Adrenal gland (tissue), 12 donors: ENCODE measurements around the gene PPTC7. TPM values are rescaled to one million over a fixed set of nuclear protein-coding genes. Genes with fewer than 3 reads are reported as not detected.

Experiments used
- DNase-seq, 7 donors: peaks; one replicate each; pipeline ENCODE4 v3.0.0-alpha.2; 2019 to 2020
- H3K27ac ChIP-seq, 5 donors: fragments of 200-600 bp; sonication (generic) in 4 of 5; 1 replicate in 3 of 5; 2 replicates in 2 of 5; pipeline versions ENCODE4 v1.5.1 to v1.8.0; 2016 to 2020; ENCODE audit warnings: mild to moderate bottlenecking in 1 of 5
- H3K27me3 ChIP-seq: fragments of 200-600 bp; 2 replicates; pipeline ENCODE4 v1.8.0; 2021
- H3K36me3 ChIP-seq, 2 donors: fragments of 200-600 bp; replicated peaks in 1 of 2; 1 replicate in 1 of 2; 2 replicates in 1 of 2; pipeline versions ENCODE4 v1.5.1 to v1.8.0; 2018 to 2022
- H3K4me1 ChIP-seq, 2 donors: fragments of 200-600 bp; replicated peaks in 1 of 2; 1 replicate in 1 of 2; 2 replicates in 1 of 2; pipeline versions ENCODE4 v1.5.1 to v1.8.0; 2018 to 2021
- H3K4me3 ChIP-seq, 4 donors: fragments of 200-600 bp; sonication (generic) in 3 of 4; one replicate each; pipeline ENCODE4 v1.5.1; 2016 to 2018
- H3K9me3 ChIP-seq, 3 donors: fragments of 200-600 bp; sonication (generic) in 1 of 3; replicated peaks in 1 of 3; 1 replicate in 2 of 3; 2 replicates in 1 of 3; pipeline versions ENCODE4 v1.5.1 to v1.8.0; 2016 to 2021
- CTCF ChIP-seq, 6 experiments: fragments of 450-650 bp in 4 of 6; fragments of 200-600 bp in 2 of 6; sonication (generic) in 1 of 6; IDR thresholded peaks; 1 replicate in 5 of 6; 2 replicates in 1 of 6; pipeline versions ENCODE4 v1.5.1 to v1.8.0; 2016 to 2021; ENCODE audit warnings: antibody characterized with exemption in 6 of 6, mild to moderate bottlenecking in 2 of 6, moderate library complexity in 1 of 6
- POLR2A ChIP-seq, 2 donors: fragments of 450-650 bp; IDR thresholded peaks; one replicate each; pipeline ENCODE4 v1.6.1; 2017; ENCODE audit warnings: antibody characterized with exemption in 2 of 2, mild to moderate bottlenecking in 2 of 2, moderate library complexity in 1 of 2
- WGBS, 4 donors: extraction: QIAGEN DNeasy Blood & Tissue Kit in 2 of 4; methylation state at CpG; one replicate each; pipeline versions ENCODE4 v1.1.5 to v1.1.7; 2013 to 2017; 5-methylcytosine and 5-hydroxymethylcytosine counted together
- intact Hi-C, 2 donors: fragments of 100-400 bp; cut with DNase I; formaldehyde crosslinking; loops; one replicate each; pipeline versions ENCODE4 v1.14.1 to v1.15.0; 2022 to 2023
- polyA plus RNA-seq, 3 donors: library from polyadenylated mRNA; stranded (reverse); fragments of 200-250 nt in 2 of 3; fragments of 350-450 nt in 1 of 3; fragmentation: Illumina TruSeq in 1 of 3; extraction: RNeasy Lipid Tissue Mini Kit (QIAGEN cat#74804) in 1 of 3; gene quantifications; one replicate each; pipeline ENCODE4 v1.2.3, GENCODE V29; 2013 to 2014
- total RNA-seq, 9 donors: library from RNA; depleted of rRNA in 4 of 9; stranded (reverse); fragments of >200 nt in 4 of 9; fragments of 120-200 nt in 1 of 9; fragmentation: NEBNext Ultra II Directional in 1 of 9; extraction: Animal tissue kit (Norgen Biotek cat#: 25700) in 1 of 9; gene quantifications; one replicate each; pipeline versions ENCODE4 v1.1.0 to v1.2.4, GENCODE V29; 2013 to 2023
- donor health status: healthy with polysubstance abuse.
- donor health status: Bipolar disorder and iron deficiency.
- donor health status: DM: yes; HTN: yes; CAD: no.
- donor health status: DM: no; HTN: no; CAD: no.
- donor health status: DM: no; HTN: no; CAD: no.
- donor health status: DM: yes; HTN: yes; CAD: no.

PPTC7 gene
- total and polyA plus RNA-seq, 12 donors, result 7.1 to 43.4 (median 20.1) TPM

- 83 to 92% (median 88%) methylated on average over 10 of the region's 10 CpGs for WGBS, 4 donors
- DNase-seq, result no peak
- Histone ChIP-seq H3K27me3 (no peaks in the 10 kb centered on the region), H3K4me3 (no peak overlapping the region), H3K27ac (peak overlapping the region in 1 of 5 donors; percentile 7), H3K9me3 (no peaks in the 10 kb centered on the region), H3K36me3 (no peaks in the 10 kb centered on the region), H3K4me1 (peaks cover 30 to 50% of the 10 kb centered on the region in 2 donors)
- intact Hi-C loops, result no loop called here
- TF ChIP-seq CTCF (IDR thresholded peaks at IDR 0.05) (no peak), POLR2A (IDR thresholded peaks at IDR 0.05) (no peak)
Observed at GRCh38 chr12:110556705-110557104, 26.4 kb downstream of the PPTC7 start.

- Histone ChIP-seq H3K36me3 (peaks cover 0 to 8% of the 10 kb centered on the region in 2 donors), H3K4me3 (no peak overlapping the region), H3K4me1 (peaks cover 30 to 46% of the 10 kb centered on the region in 2 donors), H3K27ac (peak overlapping the region in 2 of 5 donors; percentile 4 to 21), H3K9me3 (no peaks in the 10 kb centered on the region), H3K27me3 (no peaks in the 10 kb centered on the region)
- DNase-seq, result no peak
- WGBS, 4 donors, result 38 to 44% (median 44%) methylated on average over 8 of the region's 8 CpGs
- no peak for TF ChIP-seq POLR2A (IDR thresholded peaks at IDR 0.05)
- no peak for TF ChIP-seq CTCF (IDR thresholded peaks at IDR 0.05)
- intact Hi-C loops, result no loop called here
Observed at GRCh38 chr12:110555577-110556406, 27.3 kb downstream of the PPTC7 start.

GRCh38 chr12:110554184-110554583, 28.9 kb downstream of the PPTC7 start:
- TF ChIP-seq CTCF (IDR thresholded peaks at IDR 0.05) (no peak), POLR2A (IDR thresholded peaks at IDR 0.05) (no peak)
- 93 to 97% (median 96%) methylated on average over 3 of the region's 3 CpGs for WGBS, 4 donors
- Histone ChIP-seq H3K4me3 (no peak overlapping the region), H3K9me3 (no peaks in the 10 kb centered on the region), H3K27ac (no peak overlapping the region), H3K36me3 (peaks cover 0 to 8% of the 10 kb centered on the region in 2 donors), H3K27me3 (no peaks in the 10 kb centered on the region), H3K4me1 (peaks cover 30 to 38% of the 10 kb centered on the region in 2 donors)
- intact Hi-C loops, result loop anchor here (5.0 kb wide), 1 partner anchor 48 kb away; no protein-coding TSS in a partner anchor
- DNase-seq, result no peak

- no peak overlapping the region for H3K27ac ChIP-seq
- no peaks in the 10 kb centered on the region for H3K27me3 ChIP-seq
- H3K4me3 ChIP-seq, result no peak overlapping the region
- TF ChIP-seq POLR2A (IDR thresholded peaks at IDR 0.05) (no peak), CTCF (IDR thresholded peaks at IDR 0.05) (no peak)
- peaks cover 0 to 8% of the 10 kb centered on the region in 2 donors for H3K36me3 ChIP-seq
- WGBS, 4 donors, result 84 to 94% (median 88%) methylated on average over 4 of the region's 4 CpGs
- intact Hi-C loops, result loop anchor here (5.0 kb wide), 1 partner anchor 51 kb away; no protein-coding TSS in a partner anchor
- no peak for DNase-seq
- H3K9me3 ChIP-seq, result no peaks in the 10 kb centered on the region
- H3K4me1 ChIP-seq, result peaks cover 10 to 30% of the 10 kb centered on the region in 2 donors
Observed at GRCh38 chr12:110550981-110551380, 32.1 kb downstream of the PPTC7 start.
